ENCODE data around the gene WFDC1.
A peak's percentile ranks its signal among the peaks of the same experiment; 100 is the strongest.

DNA sequence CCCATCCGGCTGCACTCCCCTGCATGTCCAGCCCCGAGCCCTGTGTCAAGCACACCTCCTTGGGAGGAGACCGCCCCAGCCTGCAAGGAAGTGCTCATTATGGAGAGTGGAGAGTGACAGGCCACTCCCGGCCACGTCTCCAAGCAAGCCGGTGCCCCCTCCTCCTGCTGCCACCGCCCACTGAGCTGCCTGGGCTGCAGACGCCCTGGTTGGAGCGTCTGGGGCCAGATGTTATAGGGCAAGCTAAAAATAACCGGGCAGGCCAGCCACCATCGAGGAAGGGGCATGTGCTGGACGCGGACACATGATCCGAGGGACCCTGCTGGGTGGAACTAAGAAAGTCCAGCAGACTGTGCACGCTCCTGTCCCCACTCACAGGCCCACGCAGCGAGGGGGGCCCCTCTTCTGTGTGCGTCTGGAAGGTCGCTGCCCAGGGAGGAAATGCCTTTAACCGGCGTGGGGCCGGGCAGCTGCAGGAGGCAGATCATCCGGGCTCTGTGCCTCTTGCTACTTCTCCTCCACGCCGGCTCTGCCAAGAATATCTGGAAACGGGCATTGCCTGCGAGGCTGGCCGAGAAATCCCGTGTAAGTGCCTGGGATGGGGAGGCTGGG lies at the start of gene WFDC1:
- TF ChIP-seq, protein P1, sequence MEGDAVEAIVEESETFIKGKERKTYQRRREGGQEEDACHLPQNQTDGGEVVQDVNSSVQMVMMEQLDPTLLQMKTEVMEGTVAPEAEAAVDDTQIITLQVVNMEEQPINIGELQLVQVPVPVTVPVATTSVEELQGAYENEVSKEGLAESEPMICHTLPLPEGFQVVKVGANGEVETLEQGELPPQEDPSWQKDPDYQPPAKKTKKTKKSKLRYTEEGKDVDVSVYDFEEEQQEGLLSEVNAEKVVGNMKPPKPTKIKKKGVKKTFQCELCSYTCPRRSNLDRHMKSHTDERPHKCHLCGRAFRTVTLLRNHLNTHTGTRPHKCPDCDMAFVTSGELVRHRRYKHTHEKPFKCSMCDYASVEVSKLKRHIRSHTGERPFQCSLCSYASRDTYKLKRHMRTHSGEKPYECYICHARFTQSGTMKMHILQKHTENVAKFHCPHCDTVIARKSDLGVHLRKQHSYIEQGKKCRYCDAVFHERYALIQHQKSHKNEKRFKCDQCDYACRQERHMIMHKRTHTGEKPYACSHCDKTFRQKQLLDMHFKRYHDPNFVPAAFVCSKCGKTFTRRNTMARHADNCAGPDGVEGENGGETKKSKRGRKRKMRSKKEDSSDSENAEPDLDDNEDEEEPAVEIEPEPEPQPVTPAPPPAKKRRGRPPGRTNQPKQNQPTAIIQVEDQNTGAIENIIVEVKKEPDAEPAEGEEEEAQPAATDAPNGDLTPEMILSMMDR (IDR thresholded peaks at IDR 0.05; ENCODE audit: borderline replicate concordance, extremely low read depth, low read length, poor library complexity, severe bottlenecking), result no peak
- peak; percentile 8 for TF ChIP-seq EZH2 (IDR thresholded peaks at IDR 0.05; ENCODE audit: borderline replicate concordance, low read depth, low read length, severe bottlenecking)

All from DND-41 (cell line).